Measurements from ENCODE around the gene NGLY1. TPM values are rescaled to one million over a fixed set of nuclear protein-coding genes. Genes with fewer than 3 reads are reported as not detected.

The NGLY1 gene
- total RNA-seq, 1 experiment from 2014 or later, result 40.3 TPM

GRCh38 chr3:25784971-25785370 is 1.7 kb upstream of the NGLY1 start:
- H3K4me3 Mint-ChIP-seq (ENCODE audit: low read depth, unreplicated experiment), result no peak overlapping the region
- H3K36me3 Mint-ChIP-seq (ENCODE audit: insufficient read depth, unreplicated experiment), result peaks cover 34% of the 10 kb centered on the region
- no peak overlapping the region for H3K27ac Mint-ChIP-seq (ENCODE audit: unreplicated experiment)
- intact Hi-C loops (cut with micrococcal nuclease; ENCODE audit: unreplicated experiment), result loop anchor here (5.0 kb wide), 1 partner anchor 123 kb away; the partner anchor contains the start of gene TOP2B
- BruUV-seq (replicated peaks), result no TSS peak
- H3K4me1 Mint-ChIP-seq (ENCODE audit: low read depth, unreplicated experiment), result peaks cover 22% of the 10 kb centered on the region
- no peaks in the 10 kb centered on the region for H3K27me3 Mint-ChIP-seq (ENCODE audit: unreplicated experiment)
- TF ChIP-seq, protein P1, sequence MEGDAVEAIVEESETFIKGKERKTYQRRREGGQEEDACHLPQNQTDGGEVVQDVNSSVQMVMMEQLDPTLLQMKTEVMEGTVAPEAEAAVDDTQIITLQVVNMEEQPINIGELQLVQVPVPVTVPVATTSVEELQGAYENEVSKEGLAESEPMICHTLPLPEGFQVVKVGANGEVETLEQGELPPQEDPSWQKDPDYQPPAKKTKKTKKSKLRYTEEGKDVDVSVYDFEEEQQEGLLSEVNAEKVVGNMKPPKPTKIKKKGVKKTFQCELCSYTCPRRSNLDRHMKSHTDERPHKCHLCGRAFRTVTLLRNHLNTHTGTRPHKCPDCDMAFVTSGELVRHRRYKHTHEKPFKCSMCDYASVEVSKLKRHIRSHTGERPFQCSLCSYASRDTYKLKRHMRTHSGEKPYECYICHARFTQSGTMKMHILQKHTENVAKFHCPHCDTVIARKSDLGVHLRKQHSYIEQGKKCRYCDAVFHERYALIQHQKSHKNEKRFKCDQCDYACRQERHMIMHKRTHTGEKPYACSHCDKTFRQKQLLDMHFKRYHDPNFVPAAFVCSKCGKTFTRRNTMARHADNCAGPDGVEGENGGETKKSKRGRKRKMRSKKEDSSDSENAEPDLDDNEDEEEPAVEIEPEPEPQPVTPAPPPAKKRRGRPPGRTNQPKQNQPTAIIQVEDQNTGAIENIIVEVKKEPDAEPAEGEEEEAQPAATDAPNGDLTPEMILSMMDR (IDR thresholded peaks at IDR 0.05; ENCODE audit: unreplicated experiment), result no peak
- no peaks in the 10 kb centered on the region for H3K9me3 Mint-ChIP-seq (ENCODE audit: low read depth, unreplicated experiment)
- CTCF ChIA-PET, result interaction anchor here (0.7 kb wide), 1 partner anchor 1039 kb away, joined by 4 read pairs; no protein-coding TSS in a partner anchor
- DNase-seq, result no peak

DNA sequence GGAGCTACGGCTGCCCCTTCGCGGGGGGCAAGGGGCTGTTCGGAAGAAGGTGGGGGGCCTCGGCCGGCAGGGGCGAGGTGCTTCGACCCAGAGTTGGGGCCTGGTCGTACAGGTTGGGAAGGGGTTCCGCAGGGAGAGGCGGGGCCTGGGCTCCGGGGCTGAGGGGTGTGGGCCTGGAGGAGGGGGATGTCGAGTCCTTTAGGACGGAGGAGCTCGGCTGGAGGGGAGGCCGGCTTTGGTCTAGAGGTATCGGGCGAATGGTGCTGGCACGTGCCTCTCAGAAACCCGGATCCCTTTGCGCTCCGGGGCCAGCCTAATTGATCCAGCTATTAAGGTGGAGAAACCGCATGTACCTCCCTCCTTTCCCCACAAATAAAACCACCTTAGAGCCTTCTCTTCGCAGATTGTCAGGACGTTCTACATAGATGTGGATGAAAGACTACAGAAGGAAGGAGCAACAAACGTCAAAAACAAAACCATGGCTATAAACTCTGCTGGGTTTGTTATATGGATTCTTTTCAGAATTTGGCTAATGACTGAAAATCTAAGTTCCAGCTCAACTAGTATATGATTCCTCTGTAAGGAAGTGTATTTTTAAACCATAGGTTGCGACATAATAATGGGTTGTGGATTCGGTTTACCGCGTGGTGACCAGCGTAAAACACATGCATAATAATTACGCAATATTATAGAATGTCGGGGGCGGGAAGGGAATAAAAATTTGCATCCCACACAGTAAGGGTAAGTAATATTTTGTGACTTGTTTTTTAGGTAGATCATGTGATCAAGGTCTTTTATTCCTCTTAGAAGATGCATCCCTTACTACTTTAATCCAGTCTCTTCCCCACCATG is 644 bp upstream of the NGLY1 start:
- intact Hi-C loops (cut with micrococcal nuclease; ENCODE audit: unreplicated experiment), result loop anchor here (5.0 kb wide), 1 partner anchor 122 kb away; the partner anchor contains the start of gene TOP2B
- peak overlapping the region; percentile 78 for H3K4me3 Mint-ChIP-seq (ENCODE audit: low read depth, unreplicated experiment)
- CTCF ChIA-PET, result interaction anchor here (0.6 to 1.6 kb wide), 8 partner anchors 22 to 1056 kb away, joined by 3 to 8 read pairs (median 3); no protein-coding TSS in a partner anchor
- no TSS peak for BruUV-seq (replicated peaks)
- H3K27me3 Mint-ChIP-seq (ENCODE audit: unreplicated experiment), result no peaks in the 10 kb centered on the region
- H3K36me3 Mint-ChIP-seq (ENCODE audit: insufficient read depth, unreplicated experiment), result peaks cover 25% of the 10 kb centered on the region
- TF ChIP-seq, protein P1 (IDR thresholded peaks at IDR 0.05; ENCODE audit: unreplicated experiment), result no peak
- H3K9me3 Mint-ChIP-seq (ENCODE audit: low read depth, unreplicated experiment), result no peaks in the 10 kb centered on the region
- H3K4me1 Mint-ChIP-seq (ENCODE audit: low read depth, unreplicated experiment), result peaks cover 22% of the 10 kb centered on the region
- H3K27ac Mint-ChIP-seq (ENCODE audit: unreplicated experiment), result no peak overlapping the region
- DNase-seq, result peak; percentile 57

- Mint-ChIP-seq H3K36me3 (ENCODE audit: insufficient read depth, unreplicated experiment) (peaks cover 27% of the 10 kb centered on the region), H3K27ac (ENCODE audit: unreplicated experiment) (peak overlapping the region; percentile 64), H3K4me3 (ENCODE audit: low read depth, unreplicated experiment) (peak overlapping the region; percentile 78), H3K9me3 (ENCODE audit: low read depth, unreplicated experiment) (no peaks in the 10 kb centered on the region), H3K27me3 (ENCODE audit: unreplicated experiment) (no peaks in the 10 kb centered on the region), H3K4me1 (ENCODE audit: low read depth, unreplicated experiment) (peaks cover 22% of the 10 kb centered on the region)
- BruUV-seq (replicated peaks), result no TSS peak
- DNase-seq, result no peak
- intact Hi-C loops (cut with micrococcal nuclease; ENCODE audit: unreplicated experiment), result loop anchor here (5.0 kb wide), 1 partner anchor 120 kb away; the partner anchor contains the start of gene TOP2B
- CTCF ChIA-PET, result interaction anchor here (1.4 to 1.6 kb wide), 2 partner anchors 72 to 135 kb away, joined by 3 read pairs; no protein-coding TSS in a partner anchor
- TF ChIP-seq, protein P1 (IDR thresholded peaks at IDR 0.05; ENCODE audit: unreplicated experiment), result no peak
These were observed 656 bp downstream of the NGLY1 start for GRCh38 chr3:25782636-25782937.

GRCh38 chr3:25781758-25782594 is 1.3 kb downstream of the NGLY1 start:
- BruUV-seq (replicated peaks), result TSS peak; percentile 53
- peaks cover 33% of the 10 kb centered on the region for H3K36me3 Mint-ChIP-seq (ENCODE audit: insufficient read depth, unreplicated experiment)
- DNase-seq, result no peak
- TF ChIP-seq, protein P1 (IDR thresholded peaks at IDR 0.05; ENCODE audit: unreplicated experiment), result no peak
- no peaks in the 10 kb centered on the region for H3K27me3 Mint-ChIP-seq (ENCODE audit: unreplicated experiment)
- no peaks in the 10 kb centered on the region for H3K9me3 Mint-ChIP-seq (ENCODE audit: low read depth, unreplicated experiment)
- intact Hi-C loops (cut with micrococcal nuclease; ENCODE audit: unreplicated experiment), result loop anchor here (5.0 kb wide), 1 partner anchor 120 kb away; the partner anchor contains the start of gene TOP2B
- peak overlapping the region; percentile 78 for H3K4me3 Mint-ChIP-seq (ENCODE audit: low read depth, unreplicated experiment)
- CTCF ChIA-PET, result no interaction called here
- peak overlapping the region; percentile 64 for H3K27ac Mint-ChIP-seq (ENCODE audit: unreplicated experiment)
- peaks cover 22% of the 10 kb centered on the region for H3K4me1 Mint-ChIP-seq (ENCODE audit: low read depth, unreplicated experiment)
